ENCODE results near the gene PTDSS2. TPM values are rescaled to one million over a fixed set of nuclear protein-coding genes. Genes with fewer than 3 reads are reported as not detected.
A peak's percentile ranks its signal among the peaks of the same experiment; 100 is the strongest.

PTDSS2 gene
- total and polyA plus RNA-seq, 2 of the 13 experiments (the other 11 are each of a cell fraction or from before 2014, with no cell fraction given) = 21.7 to 26.4 TPM

DNA sequence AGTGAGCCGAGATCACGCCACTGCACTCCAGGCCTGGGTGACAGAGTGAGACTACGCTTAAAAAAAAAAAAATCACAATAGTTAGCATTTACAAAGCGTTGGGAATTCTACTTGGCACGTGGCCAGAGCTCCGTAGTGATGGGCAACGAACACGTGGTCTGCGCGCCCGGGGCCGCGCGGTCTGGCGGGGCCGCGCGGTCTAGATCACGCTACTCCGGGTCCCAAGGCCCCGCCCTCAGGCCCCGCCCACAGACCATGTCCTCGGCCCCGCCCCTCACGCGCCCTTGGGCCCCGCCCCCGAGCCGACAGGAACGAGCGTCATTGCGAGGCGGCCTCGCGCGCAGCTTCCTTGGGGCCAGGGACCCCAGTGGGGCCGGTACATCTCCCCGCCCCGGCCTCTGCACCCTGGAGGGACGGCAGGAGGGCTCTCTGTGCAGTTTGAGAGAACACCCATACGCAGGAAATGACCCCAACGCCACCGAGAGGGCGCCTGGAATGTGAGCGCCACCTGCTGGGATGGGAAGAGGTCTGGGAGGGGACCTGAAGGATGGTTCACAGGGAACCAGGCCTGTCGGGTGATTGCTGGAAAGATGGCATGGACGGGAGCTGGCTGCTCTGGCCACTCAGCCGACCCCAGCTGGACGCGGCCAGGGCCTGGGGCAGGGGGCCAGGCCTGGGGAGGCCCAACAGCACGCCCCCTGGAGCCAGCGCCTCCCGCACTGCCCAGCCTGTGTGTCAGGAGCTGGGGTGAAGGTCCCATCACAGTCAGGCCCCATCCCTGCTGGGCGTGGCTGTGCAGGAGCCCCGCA, 2.0 kb upstream of the PTDSS2 start (continued):
- TF ChIP-seq ZMYM2 (CRISPR knock-in tag; IDR thresholded peaks at IDR 0.05) (peak; percentile 43; the same call in 1 of the 2 replicates), ZNF543 (CRISPR knock-in tag; IDR thresholded peaks at IDR 0.05) (peak; percentile 82; the same call in 1 of the 2 replicates), ZMAT5 (CRISPR knock-in tag; IDR thresholded peaks at IDR 0.05; ENCODE audit: borderline replicate concordance, low read depth) (no peak), BCL6 (CRISPR knock-in tag; IDR thresholded peaks at IDR 0.05) (no peak; the same call in 1 of the 2 replicates), CAMTA2 (CRISPR knock-in tag; IDR thresholded peaks at IDR 0.05; ENCODE audit: borderline replicate concordance) (no peak), ZBTB1 (CRISPR knock-in tag; IDR thresholded peaks at IDR 0.05; ENCODE audit: borderline replicate concordance) (no peak), ZBTB14 (CRISPR knock-in tag; IDR thresholded peaks at IDR 0.05) (peak; percentile 90), NBN (conservative IDR thresholded peaks at IDR 0.05) (no peak), ELF1 (CRISPR knock-in tag; IDR thresholded peaks at IDR 0.05) (peak; percentile 70), RFX1 (IDR thresholded peaks at IDR 0.05) (no peak), TGIF2 (CRISPR knock-in tag; IDR thresholded peaks at IDR 0.05) (no peak), ZNF614 (CRISPR knock-in tag; IDR thresholded peaks at IDR 0.05; ENCODE audit: borderline replicate concordance) (peak; percentile 83; the same call in 1 of the 2 replicates), FOXP1 (IDR thresholded peaks at IDR 0.05) (no peak), FOXP1 (CRISPR knock-in tag; IDR thresholded peaks at IDR 0.05) (no peak), SRSF9 (IDR thresholded peaks at IDR 0.05; ENCODE audit: borderline replicate concordance, insufficient read depth, low read depth, low read length, poor library complexity, severe bottlenecking) (no peak), TFDP2 (CRISPR knock-in tag; IDR thresholded peaks at IDR 0.05) (peak; percentile 71; the same call in 1 of the 2 replicates), MLX (CRISPR knock-in tag; IDR thresholded peaks at IDR 0.05) (no peak), ZNF75D (CRISPR knock-in tag; IDR thresholded peaks at IDR 0.05; ENCODE audit: borderline replicate concordance) (no peak), ZC3H13 (CRISPR knock-in tag; IDR thresholded peaks at IDR 0.05) (no peak)
- TF ChIP-seq, protein P1, sequence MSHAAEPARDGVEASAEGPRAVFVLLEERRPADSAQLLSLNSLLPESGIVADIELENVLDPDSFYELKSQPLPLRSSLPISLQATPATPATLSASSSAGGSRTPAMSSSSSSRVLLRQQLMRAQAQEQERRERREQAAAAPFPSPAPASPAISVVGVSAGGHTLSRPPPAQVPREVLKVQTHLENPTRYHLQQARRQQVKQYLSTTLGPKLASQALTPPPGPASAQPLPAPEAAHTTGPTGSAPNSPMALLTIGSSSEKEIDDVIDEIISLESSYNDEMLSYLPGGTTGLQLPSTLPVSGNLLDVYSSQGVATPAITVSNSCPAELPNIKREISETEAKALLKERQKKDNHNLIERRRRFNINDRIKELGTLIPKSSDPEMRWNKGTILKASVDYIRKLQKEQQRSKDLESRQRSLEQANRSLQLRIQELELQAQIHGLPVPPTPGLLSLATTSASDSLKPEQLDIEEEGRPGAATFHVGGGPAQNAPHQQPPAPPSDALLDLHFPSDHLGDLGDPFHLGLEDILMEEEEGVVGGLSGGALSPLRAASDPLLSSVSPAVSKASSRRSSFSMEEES (CRISPR knock-in tag; IDR thresholded peaks at IDR 0.05) = peak; percentile 70
- TF ChIP-seq, protein P2, sequence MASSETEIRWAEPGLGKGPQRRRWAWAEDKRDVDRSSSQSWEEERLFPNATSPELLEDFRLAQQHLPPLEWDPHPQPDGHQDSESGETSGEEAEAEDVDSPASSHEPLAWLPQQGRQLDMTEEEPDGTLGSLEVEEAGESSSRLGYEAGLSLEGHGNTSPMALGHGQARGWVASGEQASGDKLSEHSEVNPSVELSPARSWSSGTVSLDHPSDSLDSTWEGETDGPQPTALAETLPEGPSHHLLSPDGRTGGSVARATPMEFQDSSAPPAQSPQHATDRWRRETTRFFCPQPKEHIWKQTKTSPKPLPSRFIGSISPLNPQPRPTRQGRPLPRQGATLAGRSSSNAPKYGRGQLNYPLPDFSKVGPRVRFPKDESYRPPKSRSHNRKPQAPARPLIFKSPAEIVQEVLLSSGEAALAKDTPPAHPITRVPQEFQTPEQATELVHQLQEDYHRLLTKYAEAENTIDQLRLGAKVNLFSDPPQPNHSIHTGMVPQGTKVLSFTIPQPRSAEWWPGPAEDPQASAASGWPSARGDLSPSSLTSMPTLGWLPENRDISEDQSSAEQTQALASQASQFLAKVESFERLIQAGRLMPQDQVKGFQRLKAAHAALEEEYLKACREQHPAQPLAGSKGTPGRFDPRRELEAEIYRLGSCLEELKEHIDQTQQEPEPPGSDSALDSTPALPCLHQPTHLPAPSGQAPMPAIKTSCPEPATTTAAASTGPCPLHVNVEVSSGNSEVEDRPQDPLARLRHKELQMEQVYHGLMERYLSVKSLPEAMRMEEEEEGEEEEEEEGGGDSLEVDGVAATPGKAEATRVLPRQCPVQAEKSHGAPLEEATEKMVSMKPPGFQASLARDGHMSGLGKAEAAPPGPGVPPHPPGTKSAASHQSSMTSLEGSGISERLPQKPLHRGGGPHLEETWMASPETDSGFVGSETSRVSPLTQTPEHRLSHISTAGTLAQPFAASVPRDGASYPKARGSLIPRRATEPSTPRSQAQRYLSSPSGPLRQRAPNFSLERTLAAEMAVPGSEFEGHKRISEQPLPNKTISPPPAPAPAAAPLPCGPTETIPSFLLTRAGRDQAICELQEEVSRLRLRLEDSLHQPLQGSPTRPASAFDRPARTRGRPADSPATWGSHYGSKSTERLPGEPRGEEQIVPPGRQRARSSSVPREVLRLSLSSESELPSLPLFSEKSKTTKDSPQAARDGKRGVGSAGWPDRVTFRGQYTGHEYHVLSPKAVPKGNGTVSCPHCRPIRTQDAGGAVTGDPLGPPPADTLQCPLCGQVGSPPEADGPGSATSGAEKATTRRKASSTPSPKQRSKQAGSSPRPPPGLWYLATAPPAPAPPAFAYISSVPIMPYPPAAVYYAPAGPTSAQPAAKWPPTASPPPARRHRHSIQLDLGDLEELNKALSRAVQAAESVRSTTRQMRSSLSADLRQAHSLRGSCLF (CRISPR knock-in tag; IDR thresholded peaks at IDR 0.05; ENCODE audit: borderline replicate concordance) = no peak
